GM21423 (cell line): Measurements from ENCODE around the gene ZNF512.
"Not testable (repeated sequence)": the region's sequence is repeated elsewhere in the genome, so short reads cannot be mapped to it uniquely, and the experiment has no call there.

Source experiments
- ATAC-seq: cut with Tn5 transposase; IDR thresholded peaks from one replicate; pipeline ENCODE4 v1.9.1; 2021; ENCODE audit warnings: mild to moderate bottlenecking, moderate library complexity; ENCODE audit not compliant: unreplicated experiment

ZNF512 gene

DNA sequence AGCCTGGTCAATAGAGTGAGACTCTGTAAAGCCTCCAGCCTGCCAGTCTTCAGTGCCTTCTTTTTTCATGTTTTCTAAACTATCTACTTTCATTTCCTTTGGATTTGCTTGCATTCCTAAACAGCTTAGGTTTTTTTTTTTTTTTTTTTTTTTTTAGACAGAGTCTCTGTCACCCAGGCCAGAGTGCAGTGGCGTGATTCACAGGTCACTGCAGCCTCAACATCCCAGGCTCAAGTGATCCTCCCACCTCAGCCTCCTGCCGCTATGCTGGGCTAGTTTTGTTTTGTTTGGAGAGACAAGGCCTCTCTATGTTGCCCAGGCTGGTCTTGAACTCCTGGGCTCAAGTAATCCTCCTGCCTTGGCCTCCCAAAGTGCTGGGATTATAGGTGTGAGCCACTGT is 47.4 kb downstream of the ZNF512 start:
- ATAC-seq = not testable (repeated sequence)

DNA sequence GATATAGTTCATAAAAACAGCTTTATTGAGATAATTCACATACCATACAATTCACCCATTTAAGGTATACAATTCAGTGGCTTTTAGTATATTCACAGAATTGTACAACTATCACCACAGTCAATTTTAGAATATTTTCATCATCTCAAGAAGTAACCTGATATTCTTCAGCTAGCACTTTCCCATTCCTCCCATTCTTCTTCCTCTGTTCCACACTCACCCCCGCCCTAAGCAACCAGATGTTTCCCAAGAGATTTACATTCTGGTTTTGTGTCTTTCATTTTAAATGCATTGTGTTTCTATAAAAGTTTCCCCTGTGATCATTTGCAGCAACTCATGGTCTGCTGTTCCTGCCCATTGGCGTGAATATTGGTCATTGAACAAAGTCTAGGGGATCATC is 51.4 kb downstream of the ZNF512 start:
- ATAC-seq = no peak

DNA sequence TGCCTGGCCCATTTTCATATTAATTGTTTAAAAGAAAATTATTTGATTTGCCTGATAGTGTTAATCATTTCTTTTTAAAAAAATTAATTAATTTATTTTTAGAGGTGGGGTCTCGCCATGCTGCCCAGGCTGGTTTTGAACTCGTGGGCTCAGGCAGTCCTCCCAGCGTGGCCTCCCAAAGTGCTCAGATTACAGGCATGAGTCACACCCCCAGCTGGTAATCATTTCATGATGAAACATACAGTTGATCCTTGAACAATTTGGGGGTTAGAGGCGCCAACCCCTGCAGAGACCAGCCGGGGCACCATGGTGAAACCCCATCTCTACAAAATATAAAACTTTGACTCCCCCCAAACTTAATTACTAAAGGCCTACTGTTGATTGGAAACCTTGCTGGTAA is 53.9 kb downstream of the ZNF512 start:
- ATAC-seq = no peak

DNA sequence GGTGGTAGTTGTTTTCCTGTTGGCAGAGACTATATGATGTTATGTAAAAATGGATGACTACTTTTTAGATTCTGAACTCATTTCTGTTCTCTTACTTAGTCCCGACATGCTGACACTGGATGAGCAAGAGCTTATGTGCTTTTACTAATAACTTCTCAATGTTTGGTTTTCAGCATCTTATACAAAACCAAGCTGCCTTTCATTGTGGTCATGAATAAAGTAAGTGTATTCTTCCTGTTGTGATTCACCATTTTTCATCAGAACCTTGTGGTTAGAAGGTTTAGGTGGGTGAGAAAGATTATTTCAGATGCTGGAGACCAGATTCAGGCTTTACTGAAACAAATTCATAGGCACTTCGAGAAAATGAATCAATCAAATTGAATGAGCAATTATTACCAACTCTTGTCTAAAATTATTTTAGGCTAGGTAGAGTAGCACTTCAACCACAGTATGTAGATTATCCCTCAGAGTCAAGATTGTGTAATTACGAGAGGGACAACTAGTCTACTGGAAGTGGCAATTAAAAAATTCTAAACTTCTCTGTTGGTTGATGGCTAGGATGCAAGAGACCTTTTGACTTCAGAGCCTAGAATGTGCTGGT is 55.3 kb downstream of the ZNF512 start:
- no peak for ATAC-seq

DNA sequence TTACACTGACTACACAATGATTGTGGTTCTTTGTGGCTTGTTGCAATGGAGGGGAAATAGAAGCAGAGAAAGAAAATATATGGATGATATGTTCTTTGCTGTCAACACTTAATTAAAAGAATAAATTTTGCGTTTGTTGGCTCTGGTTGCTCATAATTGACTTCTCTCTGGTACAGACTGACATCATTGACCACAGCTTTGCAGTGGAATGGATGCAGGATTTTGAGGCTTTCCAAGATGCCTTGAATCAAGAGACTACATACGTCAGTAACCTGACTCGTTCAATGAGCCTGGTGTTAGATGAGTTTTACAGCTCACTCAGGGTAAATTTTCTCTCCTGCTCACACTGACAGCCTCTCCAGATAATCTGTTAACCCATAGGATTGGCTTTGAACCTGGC is 55.9 kb downstream of the ZNF512 start:
- ATAC-seq = no peak

DNA sequence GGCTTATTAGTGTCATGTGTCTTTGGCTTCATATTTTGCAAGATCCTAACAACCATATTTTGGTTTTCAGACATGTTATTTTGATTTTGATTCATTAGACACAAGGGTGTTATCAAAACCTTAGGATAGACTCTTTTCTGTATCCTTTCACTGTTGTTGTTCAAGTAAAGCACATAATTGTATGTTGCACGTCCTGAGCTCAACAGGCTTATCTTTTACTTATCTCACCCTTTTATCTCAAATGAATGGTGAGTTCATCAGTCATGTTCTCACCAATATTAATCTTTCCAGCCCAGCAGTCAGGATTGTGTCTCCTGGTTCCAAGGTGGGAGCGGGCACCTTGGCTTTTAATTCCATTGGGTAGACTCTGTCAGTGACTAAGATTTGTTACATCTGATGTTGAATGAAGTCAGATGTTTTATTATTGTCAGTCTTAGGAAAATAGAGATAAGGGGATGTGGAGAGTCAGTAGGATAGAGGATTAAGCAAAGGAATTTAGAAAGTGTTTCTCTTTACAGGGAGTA is 57.9 kb downstream of the ZNF512 start:
- ATAC-seq = no peak

DNA sequence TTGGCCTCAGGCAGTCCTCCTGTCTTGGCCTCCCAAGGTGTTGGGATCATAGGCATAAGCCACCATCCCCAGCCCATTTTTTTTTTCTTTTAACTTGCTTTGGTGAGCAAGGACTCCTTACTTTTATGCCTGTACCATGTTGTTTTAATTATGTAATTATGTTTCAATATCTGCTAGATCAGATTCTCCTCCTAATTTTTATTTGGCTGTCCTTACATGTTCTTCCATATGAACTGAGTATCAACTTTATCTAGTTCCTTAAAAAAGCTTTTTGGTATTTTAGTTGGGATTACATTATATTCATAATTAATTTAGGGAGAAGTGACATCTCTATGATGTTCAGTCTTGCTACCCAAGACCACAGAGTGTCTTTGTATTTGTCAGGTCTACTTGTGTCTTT is 62.4 kb downstream of the ZNF512 start:
- ATAC-seq = no peak

DNA sequence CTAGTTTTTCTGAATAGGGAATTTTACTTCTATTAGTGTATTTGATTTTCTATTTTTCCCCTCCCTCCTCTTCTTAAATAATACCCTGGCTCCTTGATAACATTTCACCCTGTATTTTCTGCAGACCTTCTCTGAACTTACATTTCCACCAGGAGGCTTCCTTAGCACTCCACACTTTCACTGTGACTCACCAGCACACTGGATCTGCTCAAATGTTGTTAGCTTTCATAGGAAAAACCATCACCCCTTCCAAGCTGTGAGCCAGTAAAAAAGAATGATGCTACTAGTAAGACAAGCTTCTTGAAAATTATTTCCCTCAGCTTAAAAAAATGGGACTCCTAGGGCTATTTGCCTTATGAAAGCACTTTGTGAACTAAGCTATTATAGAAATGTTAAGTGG is 64.4 kb downstream of the ZNF512 start:
- no peak for ATAC-seq

DNA sequence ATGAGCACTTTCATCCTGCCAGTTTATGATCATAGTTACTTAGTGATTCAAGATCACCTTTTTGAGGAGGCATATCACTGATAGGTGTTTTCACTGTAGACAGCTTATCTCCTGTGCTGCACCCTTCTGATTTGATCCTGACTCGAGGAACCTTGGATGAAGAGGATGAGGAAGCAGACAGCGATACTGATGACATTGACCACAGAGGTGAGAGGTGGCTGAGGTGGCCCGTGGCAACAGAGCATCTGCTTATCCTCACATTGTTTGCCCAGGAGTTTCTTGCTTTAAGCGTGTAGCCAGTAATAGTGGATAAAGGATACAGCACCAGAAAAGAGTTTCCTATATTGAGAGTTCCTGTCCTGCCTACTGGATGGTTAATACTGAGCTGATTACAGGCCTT is 64.9 kb downstream of the ZNF512 start:
- ATAC-seq = no peak

DNA sequence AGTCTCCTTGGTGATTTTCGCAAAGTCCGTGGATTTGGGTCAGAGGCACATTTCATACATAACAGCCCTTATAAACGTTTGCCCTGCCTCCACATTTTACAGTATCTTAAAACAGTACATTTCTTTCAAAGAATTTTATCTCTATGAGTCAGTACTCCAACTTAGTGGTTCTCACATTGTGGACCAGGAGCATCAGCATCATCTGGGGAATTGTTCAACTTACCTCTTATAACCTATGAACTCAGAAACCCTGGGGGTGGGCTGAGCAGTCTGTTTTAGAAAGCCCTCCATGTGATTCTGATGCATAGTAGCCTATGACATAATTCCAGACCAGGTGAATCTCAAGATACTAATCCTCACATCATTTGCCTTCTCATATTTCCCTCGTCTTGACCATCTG is 68.2 kb downstream of the ZNF512 start:
- no peak for ATAC-seq

DNA sequence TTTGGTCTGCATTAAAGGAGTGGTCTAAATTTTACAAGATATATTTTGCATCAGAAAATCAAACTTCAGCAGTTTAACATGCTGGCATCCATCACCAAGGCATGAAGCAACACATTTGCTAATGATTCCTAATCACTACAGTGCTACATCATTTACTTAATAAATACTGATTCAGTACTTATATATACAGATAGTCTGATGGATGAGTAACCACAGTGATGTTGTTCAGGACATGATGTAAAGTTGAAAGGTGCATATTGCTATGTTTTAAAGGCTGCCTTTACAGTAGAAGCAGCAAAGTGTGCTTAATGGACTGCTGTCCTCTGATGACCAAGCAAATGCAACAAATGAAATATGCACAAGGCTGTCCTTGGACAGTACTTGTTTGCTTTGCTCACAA is 69.5 kb downstream of the ZNF512 start:
- ATAC-seq = no peak

DNA sequence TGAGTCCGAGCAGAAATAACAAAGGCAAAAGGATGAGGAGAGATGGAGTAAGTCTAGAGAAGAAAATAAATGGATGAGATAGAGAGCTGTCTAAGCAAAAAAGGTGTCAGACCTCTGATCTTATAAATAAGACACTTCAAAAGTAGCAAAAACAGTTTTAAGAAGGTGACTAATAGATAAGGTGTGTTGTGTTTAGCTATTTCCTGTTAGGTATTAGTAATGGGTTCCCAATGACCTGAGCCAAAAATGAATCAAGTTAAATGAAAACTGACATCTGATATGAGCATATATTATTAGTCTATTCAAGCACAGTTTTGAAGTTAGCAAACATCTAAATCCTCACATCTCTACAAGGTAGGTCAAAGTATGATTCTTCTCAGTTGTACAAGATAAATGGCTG is 69.9 kb downstream of the ZNF512 start:
- no peak for ATAC-seq

DNA sequence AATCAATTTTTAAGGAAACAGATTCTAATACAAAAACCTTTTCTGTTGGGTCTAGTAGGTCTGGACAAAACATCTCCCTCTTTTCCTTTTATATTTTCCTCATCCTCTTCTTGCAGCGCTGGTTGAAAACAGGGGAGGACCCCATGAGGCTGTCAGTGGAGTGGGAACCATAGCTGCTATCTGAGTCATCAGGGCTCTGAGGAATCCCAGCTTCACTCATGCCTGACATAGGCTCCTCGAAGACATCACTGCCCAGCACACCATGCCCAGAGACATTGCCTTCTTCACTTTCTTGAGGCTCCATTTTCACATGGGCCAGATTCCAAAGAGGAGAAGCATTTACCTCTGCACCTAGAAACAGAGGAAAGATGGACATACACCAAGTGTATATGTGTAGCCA is 70.6 kb downstream of the ZNF512 start:
- no peak for ATAC-seq

DNA sequence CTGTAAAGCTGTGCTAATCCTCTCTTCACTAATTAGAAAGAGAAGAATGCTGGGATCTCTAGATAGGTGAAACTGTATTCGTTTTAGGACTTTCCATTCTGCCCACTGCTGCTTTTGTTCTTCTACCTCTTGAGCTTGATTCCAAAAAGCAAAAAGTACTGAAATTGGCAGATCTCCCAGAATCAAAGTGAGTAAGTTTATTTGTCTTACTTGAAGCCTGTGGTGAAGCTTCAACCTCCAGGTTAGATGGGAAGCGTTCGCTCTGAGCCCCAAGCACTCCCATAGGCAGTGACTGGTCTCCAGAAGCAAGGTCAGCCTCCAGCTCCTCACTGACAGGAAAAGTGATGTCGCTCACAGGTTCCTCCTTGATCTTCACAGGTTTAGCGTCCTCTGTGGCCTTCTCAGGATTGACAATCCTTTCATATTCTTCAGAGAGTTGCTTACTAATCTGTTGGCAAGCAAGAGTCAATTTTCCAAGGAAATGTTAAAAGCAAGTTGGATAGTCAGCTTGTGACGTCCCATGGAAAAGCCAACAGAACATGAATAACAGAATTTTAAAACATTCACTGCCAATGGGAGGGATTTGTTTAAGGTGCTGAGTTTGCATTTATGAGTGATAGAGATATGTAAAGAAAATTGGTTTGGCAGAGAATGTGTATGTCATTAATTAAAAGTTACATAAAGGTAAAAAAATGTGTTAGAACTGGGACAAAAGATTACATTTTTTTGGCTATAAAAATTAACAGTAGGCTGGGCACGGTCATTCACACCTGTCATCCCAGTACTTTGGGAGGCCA is 72.5 kb downstream of the ZNF512 start:
- ATAC-seq = no peak

DNA sequence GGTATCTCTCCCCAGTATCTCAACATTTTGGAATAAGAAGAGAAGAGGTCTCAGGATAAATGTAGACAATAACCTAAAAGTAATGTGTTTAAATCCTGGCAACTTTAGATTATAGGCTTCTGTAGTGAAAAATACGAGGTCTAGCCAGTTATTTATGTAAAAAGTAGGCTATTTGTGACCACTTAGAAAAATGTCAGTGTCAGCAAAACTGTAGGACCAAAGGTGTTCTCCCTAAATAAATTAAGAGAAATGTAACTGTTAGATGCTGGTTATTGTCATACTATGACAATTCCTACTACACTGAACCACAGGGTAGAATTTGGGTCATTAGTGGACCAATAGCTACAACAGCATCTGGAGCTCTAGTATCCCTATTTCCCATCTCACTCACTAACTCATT is 78.5 kb downstream of the ZNF512 start:
- ATAC-seq = no peak

DNA sequence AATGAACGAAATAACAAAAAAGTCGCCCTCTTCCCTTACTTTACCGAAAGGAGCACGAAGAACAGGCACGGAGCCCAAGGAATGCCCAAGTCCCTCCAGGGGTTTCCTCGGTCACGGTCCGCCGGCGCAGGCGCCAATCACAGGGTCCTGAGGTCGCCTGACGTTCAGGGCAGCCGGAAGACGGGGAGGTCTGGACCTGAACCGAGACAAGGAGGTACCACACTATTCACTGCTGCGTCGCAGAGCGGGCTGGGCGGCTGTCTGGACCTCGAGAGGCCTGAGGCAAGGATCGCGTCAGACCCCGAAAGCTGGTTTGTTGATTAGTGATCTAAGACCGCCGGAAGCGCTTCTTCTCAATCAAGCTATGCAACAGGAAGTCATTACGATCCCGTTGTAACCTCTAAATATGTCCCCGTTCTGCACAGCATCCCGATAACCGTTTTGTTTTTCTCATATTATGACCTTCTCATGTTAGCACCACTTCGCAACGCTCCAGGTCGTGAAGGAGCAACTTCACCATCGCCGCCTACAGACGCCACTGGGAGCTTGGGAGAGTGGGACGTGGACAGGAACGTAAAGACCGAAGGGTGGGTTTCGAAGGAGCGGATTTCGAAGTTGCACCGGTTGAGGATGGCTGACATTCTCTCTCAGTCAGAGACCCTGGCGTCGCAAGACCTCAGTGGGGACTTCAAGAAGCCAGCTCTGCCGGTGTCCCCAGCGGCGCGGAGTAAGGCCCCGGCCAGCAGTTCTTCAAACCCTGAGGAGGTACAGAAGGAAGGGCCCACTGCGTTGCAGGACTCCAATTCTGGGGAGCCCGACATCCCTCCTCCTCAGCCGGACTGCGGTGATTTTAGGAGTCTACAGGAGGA is 80.7 kb downstream of the ZNF512 start, which contains the start of the genes SLC4A1AP and SUPT7L:
TSS of gene SLC4A1AP (plus strand) at position 605 of the 869 bp plus-strand sequence. CDS start at position 631, 26 bp downstream.
TSS of gene SUPT7L (minus strand) at position 330 of the 869 bp plus-strand sequence. CDS start 1,422 bp downstream, outside the sequence.
- peak; percentile 74 for ATAC-seq

DNA sequence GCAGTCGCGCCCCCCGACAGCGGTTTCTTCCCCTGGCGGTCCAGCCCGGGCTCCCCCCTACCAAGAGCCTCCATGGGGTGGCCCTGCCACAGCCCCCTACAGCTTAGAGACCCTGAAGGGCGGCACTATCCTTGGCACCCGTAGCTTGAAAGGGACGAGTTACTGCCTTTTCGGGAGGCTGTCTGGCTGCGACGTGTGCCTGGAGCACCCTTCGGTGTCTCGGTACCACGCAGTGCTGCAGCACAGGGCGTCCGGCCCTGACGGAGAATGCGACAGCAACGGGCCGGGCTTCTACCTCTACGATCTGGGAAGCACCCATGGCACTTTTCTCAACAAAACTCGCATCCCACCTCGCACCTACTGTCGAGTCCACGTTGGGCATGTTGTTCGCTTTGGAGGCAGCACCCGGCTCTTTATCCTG is 81.3 kb downstream of the ZNF512 start:
- no peak for ATAC-seq

DNA sequence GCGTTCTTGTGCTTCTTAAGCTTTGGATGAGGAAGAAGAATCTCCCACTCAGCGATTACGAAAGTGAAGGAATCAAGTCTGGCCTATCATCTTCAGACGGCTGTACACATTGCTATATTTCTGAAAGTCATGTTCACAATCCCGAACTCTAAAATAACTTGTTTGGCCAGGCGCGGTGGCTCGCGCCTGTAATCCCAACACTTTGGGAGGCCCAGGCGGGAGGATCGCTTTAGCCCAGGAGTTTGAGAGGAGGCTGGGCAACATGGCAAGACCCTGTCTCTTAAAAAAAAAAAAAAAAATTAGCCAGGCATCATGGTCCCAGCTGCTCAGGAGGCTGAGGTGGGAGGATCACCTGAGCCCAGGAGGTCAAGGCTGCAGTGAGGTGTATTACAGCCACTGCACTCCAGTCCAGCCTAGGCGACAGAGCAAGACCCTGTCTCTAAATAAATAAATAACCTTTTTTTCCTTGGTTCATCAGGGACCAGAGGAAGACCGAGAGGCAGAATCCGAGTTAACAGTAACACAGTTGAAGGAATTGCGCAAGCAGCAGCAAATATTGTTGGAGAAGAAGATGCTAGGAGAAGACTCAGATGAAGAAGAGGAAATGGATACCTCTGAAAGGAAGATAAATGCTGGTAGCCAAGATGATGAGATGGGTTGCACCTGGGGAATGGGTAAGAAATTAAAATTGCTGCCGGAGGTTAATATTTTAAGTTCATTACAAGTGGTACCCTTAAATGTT is 82.0 kb downstream of the ZNF512 start:
- no peak for ATAC-seq

DNA sequence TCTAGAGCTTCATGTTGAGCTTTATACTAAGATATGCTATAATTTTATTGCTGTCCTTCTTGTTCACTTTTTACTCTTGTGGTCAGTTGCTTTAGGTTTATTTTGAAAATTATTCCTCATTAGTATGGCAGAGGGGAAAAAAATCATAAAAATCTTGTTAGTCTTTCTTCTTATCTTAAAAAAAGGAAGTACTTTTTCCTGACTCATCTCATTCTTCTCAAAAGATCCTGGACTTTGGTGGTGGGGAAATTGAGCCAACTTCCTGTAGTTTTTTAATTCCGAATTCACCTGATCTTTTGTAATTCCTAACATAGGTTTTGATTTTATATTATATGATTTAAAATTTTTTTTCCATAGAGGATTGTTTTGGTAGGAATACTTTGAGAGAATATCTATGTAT is 84.6 kb downstream of the ZNF512 start:
- ATAC-seq = no peak

DNA sequence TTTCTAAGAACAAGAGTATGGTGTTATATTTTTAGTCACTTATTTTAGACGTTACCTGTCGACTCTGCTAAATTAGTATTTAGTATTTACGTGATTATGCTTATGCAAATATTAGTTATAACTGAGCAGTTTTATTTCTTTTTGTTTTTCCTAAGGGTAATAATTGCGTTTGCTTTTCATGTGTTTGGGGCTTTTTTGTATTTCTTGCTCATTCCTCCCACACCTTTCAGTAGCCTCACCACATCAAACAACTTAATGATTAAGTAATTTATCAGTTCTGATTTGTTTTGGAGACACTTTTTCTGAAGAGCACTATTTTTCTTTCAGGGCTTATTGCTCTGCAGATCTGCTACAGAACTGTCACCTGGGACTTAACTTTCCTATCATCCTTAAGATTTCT is 88.4 kb downstream of the ZNF512 start:
- no peak for ATAC-seq
